CD4-positive, alpha-beta T cell treated with Interleukin-17A for 1 hour (primary cell): ENCODE measurements around the gene NKX6-1.

Source experiments
- DNase-seq: peaks from one replicate; pipeline ENCODE4 v3.0.0-alpha.2; 2020

NKX6-1 gene

DNA sequence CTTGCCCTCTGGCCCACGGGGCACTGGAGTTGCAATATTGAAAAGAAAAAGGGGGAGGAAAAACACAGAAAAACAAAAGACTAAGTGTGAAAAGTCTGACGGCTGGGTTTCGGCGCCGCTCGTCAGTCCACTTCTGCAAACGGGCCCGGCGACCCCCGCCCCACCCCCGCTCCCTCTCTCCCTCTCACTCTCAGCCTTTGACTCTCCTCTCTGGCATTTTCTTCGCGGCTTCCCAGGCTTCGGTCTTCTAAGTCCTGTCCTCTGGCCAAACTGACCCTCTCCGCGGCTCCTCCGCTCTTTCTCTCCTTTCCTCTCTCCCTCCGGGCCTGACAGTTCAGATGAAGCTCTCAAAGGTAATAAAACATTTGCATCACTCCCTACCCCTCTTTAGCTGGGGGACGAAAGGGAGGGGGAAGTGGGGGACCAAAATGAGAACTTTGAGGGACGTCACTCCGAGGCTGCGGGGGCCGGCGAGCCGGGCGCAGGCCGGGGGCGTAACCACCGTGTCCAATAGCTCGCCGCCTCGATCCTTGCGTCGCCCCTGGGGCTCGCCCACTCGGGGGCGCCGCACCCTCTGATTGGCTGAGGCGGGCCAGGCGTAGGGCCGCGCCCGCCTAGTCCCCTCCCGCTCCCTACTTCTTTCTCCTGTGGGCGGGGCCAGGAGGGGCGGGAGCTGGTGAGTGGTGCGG lies at the start of gene NKX6-1:
TSS of gene NKX6-1 (minus strand) at position 358 of the 689 bp plus-strand sequence. CDS start 1,064 bp downstream, outside the sequence.
- DNase-seq, result no peak

DNA sequence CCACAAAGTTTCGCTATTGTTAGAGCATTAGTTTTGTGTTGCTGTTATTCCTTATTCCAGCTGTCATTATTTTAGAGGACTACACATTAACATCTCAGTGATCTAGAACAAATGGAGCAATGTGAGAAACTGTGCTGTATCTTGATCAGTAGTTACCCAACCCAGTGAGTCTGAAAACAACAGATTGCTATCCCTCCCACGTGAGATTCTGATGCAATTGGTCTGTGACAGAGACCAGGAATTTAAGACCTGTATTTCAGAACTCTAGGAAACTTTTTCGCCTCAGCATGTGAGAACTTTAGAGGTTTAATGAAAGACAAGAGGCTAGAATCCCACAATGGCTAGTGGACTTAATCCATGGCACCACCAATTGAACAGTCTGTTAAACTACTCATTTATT lies 48.1 kb upstream of the NKX6-1 start:
- DNase-seq, result no peak

DNA sequence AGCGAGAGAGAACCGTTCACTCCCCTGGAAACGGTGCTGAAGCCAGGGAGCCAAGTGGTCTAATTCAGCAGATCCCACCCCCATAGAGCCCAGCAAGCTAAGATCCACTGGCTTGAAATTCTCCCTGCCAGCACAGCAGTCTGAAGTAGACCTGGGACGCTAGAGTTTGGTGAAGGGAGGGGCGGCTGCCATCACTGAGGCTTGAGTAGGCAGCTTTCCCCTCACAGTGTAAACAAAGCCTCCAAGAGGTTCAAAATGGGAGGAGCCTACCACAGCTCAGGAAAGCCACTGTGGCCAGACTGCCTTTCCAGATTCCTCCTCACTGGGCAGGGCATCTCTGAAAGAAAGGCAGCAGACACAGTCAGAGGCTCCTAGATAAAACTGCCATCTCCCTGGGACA lies 46.0 kb upstream of the NKX6-1 start:
- DNase-seq, result no peak

DNA sequence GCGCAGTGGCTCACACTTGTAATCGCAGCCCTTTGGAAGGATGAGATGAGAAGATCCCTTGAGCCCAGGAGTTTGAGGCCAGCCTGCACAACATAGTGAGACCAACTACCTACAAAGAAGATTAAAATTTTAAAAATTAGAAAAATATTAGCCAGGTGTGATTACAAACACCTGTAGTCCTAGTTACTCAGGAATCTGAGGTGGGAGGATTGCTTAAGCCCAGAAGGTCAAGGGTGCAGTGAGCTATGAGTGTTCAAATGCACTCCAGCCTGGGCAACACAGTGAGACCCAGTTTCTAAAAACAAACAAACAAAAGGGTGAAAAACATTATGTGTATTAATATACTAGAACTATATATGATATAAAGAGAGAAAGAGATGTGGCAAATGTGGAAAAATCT lies 36.8 kb upstream of the NKX6-1 start:
- no peak for DNase-seq

- no peak for DNase-seq
Observed at GRCh38 chr4:84531689-84532088, 32.6 kb upstream of the NKX6-1 start.

DNA sequence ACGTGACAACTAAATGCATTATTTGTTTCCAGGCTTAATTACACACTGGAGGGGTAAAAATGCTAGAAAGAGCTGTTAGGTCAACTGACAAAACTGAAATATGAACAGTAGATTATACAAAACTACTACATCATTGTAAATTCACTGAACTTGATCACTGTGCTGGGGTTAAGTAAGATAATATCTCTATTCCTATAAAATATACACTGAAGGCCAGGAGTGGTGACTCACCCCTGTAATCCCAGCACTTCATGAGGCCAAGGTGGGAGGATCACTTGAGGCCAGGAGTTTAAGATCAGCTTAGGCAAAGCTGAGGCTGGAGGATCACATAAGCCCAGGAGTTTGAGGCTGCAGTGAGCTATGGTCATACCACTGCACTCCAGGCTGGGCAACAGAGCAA lies 31.8 kb upstream of the NKX6-1 start:
- DNase-seq, result no peak

DNA sequence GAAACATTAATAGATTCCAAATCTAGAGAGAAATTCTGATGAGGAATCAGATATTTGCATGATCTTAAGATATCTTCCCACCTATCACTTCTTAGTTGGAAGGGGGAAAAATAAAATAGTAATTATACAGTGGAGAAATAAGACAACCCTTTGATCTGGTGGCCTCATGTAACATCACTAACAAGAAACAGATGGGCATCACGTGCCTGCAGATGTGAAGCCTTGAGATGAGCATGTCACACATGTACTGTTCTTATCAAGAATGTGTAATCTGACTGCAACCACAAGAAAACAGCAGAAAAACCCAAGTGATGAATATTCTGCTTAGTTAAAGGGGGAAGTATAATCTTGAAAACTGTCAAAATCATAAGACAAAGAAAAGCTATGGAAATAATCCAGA lies 31.4 kb upstream of the NKX6-1 start:
- DNase-seq, result no peak

DNA sequence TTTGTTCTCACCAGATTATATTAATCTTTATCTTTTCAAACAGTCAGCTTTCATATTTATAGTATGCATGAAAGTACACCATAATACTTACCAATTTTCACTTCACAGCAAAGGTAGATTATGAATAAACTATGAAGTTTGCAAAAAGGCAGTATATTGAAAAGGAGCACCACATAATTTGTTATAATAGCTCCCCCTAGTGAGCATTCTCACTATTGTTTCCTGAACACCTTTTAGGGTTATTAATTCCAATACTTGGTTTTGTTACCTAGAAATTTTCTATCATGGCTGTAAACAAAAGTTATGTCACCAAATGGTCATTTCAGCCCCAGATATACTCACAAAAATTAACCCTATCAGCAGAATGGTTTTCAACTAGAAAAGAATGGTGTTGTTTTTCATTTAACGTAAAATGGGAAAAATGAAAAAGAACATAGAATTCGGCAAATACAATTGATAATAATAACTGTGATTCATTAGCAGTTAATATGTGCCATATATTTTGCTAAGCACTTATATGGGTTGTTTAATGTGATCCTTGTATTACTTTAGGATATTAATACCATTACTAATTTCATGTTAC lies 30.2 kb upstream of the NKX6-1 start:
- DNase-seq, result peak; percentile 35

DNA sequence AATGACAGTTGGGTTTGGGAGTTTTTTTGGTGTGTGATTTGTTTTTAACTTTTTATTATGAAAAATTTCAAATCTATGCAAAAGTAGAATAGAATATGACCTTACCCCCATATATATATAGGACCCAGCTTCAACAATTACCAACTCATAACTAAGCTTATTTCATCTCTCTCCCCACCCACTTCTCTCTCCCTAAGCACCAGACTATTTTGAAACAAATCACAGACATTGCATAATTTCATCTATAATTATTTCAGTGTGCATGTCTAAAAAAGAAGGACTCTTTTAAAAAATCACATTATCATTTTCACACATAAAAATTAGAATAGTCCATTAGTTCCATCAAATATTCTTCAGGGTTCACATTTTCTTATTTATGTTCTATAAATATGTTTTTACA lies 28.3 kb upstream of the NKX6-1 start:
- no peak for DNase-seq

DNA sequence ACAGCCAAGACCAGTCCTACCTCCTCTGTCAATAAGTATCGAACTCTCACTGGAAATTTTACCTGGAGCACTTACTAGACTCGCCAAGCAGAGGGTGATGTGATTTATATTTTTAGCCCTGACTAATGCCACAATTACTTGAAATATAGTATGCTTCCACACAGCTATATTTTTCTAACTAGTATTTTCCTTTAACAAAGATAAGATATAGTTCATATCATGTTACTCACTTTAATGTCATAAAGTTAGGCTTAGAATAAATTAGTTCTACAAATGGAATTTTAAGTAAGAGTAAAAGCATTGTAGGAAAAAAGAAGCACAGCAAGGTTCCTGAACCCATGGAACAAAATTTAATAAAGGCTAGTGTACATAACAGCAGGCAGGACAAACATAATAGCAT lies 16.0 kb upstream of the NKX6-1 start:
- no peak for DNase-seq

- DNase-seq, result no peak
Observed at GRCh38 chr4:84512277-84512676, 13.2 kb upstream of the NKX6-1 start.

DNA sequence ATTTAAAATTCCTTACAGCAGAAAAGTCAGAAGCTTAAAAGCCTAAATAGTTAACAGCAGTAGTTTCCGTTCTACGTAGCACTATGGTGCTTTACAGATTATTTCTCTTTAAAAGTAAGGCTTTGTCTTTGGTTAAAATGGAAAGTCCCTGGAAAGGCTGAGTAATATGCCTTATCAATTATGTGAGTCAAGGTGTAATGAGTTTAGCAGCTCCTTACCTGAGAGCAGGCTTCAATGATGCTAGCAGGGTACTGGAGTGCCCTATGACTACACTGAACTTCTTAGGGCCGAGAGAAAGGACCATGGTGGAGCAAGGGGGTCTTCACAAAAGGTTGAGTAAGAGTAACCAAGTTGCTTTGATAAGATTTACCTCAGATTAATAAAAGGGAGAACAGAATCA lies 12.6 kb upstream of the NKX6-1 start:
- no peak for DNase-seq

GRCh38 chr4:84507941-84508340 lies 8.8 kb upstream of the NKX6-1 start:
- DNase-seq, result no peak

DNA sequence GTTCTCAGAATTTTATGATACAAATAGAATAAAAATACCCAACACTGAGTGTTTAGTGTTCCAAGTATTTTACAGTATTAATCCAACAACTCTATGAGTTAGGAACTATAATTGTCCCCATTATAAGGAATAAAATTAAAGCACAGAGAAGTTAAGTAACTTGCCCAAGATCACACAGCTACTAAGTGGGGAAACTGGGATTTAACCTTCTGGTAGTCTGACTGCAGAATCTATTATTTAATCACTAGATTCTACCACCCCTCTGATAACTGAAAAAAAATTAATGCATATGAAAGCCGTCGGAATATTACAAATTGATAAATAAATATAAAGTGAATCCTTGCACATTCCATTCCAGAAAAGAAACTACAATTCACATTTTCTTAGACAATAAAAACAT lies 5.7 kb upstream of the NKX6-1 start:
- no peak for DNase-seq

GRCh38 chr4:84503495-84504437 lies 4.7 kb upstream of the NKX6-1 start:
- peak; percentile 37 for DNase-seq

GRCh38 chr4:84502955-84503373 lies 3.9 kb upstream of the NKX6-1 start:
- DNase-seq, result no peak

GRCh38 chr4:84502333-84502954 lies 3.4 kb upstream of the NKX6-1 start:
- DNase-seq, result no peak

DNA sequence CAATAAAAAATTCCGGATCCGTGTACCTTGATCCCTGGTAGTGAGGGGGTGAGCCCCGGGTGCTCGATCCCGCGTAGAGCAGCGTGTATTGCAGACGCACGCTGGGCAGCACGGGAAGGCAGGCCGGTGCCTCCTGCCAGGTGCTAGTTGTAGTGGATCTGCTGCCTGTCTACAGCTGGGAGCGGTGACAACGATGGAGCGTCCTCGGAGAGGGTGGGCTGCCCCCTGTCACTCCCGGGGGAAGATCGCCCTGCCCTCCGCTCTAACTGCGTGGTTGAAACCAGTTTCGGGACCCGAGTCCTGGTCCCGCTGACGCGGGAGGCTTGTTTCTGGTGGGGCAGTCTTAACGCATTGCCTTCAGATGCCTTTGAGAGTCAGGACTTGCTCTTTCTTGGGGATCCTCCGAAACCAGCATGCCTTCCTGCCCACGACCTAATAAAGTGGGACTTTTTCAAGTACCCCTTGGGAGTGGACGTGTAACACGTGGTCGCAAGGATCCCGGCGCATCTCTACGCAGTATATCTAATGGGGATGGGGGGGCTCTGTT lies 2.7 kb upstream of the NKX6-1 start:
- DNase-seq, result no peak

DNA sequence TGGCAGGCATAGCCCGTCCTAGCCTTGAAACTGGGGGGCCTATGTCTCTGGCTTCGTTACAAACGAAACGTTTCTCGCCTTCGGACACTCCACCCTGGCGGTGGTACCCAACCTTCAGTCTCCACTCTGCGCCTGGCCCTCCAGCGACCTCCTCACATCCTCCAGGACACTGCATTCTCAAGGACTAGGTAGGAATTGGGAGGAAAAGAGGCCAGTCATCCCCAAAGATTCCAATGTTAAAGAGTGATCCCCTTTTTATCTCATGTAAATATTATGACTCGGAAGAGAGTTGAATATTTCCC lies 2.1 kb upstream of the NKX6-1 start:
- no peak for DNase-seq

GRCh38 chr4:84500386-84501201 lies 1.5 kb upstream of the NKX6-1 start:
- DNase-seq, result no peak

- DNase-seq, result no peak
Observed at GRCh38 chr4:84499624-84499982, 511 bp upstream of the NKX6-1 start.

DNA sequence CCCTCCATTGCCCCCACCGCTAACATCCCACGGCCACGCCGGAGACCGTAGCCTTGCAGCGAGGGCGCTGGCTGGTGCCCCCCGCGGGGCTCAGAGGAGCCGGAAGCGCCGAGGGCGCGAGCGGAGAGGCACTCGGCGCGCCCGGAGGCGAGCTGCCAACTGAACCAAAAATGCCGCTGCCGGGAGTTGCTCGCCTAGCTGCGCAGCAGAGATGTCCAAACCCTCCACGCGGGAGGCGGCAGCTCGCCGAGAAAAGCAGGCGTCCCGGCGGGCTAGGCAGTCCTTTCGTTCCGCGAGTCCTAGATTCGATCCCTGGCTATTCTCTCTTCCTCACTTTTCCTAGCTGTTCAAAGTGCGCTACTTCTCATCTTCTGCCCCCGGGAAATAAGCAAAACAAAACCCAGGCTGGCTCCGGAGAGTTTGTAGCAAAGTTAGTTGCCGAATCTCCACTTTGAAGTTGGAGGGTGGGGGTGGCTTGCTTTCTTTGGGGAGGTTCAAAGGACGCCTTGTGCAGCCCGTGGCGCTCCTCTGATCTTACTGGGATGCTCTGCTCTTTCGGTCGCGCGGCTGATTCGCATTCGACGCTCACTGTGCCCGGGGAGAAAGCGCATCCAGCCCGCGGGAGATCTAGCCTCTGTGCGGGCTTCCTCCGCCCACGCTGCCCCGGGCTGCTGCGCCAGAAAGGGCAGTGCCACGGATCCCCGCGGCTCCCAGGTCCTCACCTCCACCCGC lies 723 bp downstream of the NKX6-1 start:
- no peak for DNase-seq
